Measurements from ENCODE around the gene NUPR2.

- no peak for TF ChIP-seq POLR2AphosphoS5 (IDR thresholded peaks at IDR 0.05)
- no peak for TF ChIP-seq EP300 (IDR thresholded peaks at IDR 0.05)
- TF ChIP-seq CTCF (IDR thresholded peaks at IDR 0.05) = no peak
Measured at GRCh38 chr7:56105508-56105907, 10.7 kb downstream of the NUPR2 start.

Measured in upper lobe of left lung (tissue), 4 donors.